Hematopoietic multipotent progenitor cell treated with erythropoietin and hydrocortisone succinate and interleukin-3 and kit ligand, for 4 days (in vitro differentiated cells): Measurements from ENCODE around the gene ERC2.

Experiments used
- DNase-seq: peaks from one replicate; pipeline ENCODE4 v3.0.0-alpha.2; 2015

ERC2 gene

GRCh38 chr3:55774856-55775255 is 693.4 kb downstream of the ERC2 start:
- DNase-seq = no peak

DNA sequence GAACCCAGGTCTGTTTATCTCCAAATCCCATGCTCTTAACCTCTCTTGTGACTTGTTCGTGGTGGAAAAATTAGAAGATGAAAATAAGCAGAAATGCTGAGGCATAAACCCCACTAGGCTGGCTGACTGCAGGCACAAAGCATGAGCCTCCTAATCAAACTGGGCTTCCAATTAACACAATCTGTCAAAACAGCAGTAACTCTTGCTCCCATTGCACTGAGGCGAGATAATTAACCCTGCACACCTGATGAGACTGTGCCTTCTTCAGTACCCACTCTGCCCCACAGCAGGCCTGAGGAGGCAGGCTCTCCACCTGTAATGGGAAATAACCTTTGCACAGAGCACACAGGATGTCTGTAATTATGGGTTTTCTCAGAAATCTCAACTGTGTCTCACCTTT is 696.8 kb downstream of the ERC2 start:
- DNase-seq = no peak

DNA sequence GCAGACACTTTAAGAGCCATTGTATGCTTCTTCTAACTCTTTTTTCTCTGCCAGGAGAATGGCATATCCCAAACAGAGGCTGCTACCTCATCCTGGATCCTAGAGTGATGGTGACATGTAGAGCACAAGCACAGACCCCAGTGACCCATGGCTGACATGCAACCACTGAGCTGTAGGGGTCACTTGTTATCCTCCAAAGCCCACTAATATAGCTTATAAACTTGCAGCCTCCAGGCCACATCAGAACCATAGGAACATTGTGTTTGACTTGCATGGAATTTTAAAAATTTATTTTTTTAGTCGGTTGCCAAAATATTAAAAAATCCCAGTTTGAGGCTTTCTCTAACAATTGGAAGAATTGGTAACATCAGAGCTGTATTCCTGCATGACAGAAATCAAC is 698.2 kb downstream of the ERC2 start:
- no peak for DNase-seq

DNA sequence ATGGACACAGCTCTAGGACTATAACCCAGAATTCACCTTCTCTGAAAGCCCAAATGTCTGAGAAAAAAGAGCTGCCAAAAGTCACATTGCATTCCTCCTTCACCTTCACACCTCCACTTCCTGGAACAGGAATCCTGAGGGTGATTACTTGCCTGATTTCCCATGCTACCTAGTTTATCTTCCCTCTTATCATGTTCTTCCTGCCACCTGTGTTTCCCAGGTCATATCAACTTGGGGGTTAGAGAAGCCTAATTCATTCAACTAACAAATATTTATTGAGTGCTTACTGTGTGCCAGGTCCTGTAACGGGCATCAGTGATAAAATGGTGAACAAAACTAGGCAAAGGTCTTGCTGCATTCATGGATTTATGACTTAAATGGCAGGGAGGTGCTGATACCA is 701.5 kb downstream of the ERC2 start:
- DNase-seq = no peak

DNA sequence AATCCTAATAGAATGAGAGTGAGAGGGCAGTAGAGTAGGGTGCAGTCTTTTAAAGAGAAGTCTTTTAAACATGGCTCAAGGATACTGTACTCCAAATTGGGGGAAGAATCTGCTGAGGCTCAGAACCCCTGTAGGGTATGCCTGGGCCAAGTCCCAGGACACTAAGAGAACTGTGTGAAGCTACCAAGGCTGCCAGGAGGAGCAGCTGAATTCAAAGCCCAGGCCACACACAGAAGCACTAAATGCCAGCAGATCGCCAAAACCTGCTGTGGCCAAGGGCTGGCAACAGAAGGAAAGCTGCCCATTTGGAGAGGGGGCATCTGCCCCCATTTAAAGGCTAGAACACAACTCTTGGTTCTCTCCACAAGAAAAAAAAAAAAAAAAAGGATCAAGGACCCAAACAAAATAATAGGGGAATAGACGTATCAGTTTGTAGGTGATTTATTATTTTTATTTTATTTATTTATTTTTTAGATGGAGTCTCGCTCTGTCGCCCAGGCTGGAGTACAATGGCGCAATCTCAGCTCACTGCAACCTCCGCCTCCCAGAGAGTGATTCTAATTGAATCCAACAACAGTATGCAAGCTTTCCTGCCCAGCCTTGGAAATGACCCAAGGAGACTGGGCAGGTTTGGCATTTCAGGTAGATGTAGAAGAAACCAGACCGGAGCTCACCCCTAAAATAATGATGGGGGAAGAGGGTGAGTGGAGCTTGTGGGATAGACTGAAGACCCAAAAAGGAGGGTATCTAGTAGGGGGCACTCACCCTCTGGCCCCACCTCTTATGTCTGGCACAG is 702.2 kb downstream of the ERC2 start:
- no peak for DNase-seq

DNA sequence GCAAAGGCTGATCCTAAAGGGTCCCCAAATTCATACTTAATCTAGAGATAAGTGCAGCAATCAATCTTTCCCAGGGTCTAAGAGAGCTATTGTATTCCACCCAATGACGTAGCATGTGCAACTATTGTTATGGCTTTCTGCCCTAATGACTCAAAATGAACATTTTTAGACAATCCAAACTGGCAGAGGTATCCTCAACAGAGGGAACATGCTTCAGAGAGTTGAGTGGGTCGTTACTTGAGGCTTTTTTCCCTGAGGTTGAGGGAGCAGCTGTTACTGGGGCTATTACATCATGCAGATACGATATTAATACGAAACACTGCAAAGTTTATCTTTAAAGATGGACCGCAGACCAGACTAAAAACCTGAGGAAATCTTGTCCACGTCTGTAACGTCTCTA is 702.9 kb downstream of the ERC2 start:
- no peak for DNase-seq

DNA sequence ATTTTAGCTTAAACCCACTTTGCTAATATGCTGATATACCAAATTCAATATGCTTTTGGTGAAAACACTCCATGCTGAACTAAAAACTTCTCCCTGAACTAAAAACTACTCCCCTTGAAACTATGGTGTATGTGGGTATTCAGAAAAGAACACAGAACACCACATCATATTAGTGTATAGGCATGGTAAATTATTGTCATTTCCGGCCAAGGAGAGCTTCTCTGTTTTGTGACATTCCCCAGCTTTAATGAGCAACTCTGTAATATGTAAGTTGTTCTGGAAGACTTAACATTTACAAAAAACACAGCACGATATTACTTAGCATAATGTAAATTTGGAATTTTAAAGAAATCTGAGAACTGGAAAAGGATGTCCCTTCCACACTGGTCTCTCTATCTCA is 711.3 kb downstream of the ERC2 start:
- DNase-seq = no peak

DNA sequence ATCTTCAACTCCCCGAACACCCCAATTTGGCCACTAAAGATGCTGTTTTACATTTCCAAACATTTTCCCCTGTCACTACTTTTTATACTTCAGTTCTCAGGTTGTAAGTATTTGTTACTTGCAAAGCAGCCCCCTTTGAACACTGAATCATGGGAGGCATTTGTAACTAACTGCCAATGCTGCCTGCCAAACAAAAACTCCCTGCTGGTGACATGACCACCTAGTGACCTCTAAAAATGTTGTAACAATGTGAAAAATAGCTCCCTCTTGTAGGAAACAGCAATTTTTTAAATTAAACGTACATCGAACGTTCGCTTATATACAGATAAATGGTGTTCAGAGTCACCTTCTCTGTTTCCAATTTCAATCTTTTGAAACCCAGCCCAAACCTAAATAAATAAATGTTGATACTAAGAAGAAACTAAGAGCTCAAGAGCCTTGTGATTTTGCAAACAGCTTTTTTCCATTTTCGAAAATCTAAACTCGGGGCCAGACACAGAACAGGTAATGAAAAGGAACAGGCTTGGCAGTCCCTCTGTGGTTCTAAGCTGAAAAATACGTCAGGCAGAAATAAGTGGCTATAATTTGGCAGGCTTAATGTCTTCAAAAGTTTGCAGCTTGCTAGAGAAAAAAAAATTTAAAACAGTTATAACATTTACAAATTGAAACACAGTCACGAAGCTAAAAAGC is 712.6 kb downstream of the ERC2 start:
- no peak for DNase-seq

DNA sequence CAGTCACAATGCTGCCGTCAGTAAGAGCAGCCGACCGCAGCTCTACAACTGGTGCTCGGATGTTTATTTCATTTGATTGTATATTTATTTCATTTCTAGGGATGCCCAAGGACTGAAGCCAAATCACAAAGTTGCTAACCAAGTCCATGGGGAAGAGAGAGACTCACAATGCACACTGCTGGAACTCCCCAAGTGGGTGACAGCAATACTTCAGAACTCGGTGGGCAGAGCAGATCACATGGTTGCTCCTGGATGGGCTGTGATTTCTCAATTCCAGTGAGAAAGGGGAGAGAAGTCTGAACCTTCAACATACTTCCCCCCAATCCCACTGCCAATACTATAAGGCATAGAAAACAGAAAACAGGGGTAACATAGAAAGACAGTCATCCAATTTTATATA is 715.4 kb downstream of the ERC2 start:
- DNase-seq = no peak

DNA sequence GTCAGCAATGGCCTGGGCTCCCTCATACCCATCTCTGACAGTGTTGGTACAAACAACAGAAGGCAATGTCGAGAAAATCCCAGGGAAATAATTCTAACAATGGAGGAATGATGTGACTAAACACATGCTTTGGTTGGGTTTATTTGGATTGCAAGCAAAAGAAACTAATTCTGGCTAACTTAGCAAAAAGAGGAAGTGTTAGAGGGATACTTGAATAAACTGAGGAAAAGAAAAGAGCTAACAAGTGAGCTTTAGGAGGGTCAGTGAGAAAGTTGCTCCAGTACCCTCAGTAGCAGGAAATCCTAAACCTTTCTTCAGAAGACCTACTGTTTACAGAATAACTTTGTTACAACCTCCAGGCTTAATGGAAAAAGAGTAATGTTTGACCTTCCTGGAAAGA is 716.5 kb downstream of the ERC2 start:
- DNase-seq = no peak

- no peak for DNase-seq
These were observed 717.7 kb downstream of the ERC2 start for GRCh38 chr3:55750525-55750924.

- DNase-seq = no peak
These were observed 719.2 kb downstream of the ERC2 start for GRCh38 chr3:55749036-55749435.

DNA sequence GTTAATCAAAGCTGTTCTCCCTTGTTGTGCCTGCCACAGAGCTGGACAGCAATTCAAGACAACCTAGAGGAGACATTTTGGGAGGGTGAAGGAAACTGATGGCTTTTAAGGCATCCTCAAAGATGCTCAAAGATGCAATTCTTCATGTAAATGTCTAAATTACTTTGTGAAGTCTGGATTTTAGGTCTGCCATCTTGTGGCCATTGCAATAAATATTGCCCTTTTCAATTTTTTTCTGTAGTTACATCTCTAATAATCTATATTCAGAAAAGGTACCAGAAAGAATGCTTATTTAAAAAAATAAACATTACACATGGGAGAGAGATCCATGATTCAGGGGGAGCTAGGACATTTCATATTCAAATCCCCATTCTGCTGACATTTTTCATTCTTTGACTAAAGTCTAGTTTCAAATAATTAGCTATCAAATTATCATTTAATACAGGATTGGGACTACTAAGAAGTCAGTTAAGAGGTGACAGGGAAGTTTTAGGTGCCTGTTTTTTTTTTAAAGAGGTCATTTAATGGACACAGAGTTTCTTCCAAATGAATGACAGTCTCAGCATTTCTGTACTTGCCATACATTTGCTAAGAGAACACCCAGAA is 721.4 kb downstream of the ERC2 start:
- peak; percentile 10 for DNase-seq

DNA sequence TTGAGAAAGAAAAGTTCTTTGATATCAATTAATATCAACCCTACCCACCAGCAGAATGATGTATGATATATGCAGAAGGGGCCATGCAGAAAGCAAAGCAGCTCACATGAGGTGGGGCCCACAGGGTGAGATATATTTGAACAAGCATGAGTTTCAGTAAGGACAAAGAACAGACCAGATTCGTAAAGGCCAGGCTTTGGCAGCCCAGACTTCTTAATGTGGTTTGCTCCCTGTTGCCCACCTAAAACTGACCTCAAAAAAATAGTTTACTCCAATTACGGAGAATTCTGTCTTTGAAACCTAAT is 725.5 kb downstream of the ERC2 start:
- DNase-seq = no peak

DNA sequence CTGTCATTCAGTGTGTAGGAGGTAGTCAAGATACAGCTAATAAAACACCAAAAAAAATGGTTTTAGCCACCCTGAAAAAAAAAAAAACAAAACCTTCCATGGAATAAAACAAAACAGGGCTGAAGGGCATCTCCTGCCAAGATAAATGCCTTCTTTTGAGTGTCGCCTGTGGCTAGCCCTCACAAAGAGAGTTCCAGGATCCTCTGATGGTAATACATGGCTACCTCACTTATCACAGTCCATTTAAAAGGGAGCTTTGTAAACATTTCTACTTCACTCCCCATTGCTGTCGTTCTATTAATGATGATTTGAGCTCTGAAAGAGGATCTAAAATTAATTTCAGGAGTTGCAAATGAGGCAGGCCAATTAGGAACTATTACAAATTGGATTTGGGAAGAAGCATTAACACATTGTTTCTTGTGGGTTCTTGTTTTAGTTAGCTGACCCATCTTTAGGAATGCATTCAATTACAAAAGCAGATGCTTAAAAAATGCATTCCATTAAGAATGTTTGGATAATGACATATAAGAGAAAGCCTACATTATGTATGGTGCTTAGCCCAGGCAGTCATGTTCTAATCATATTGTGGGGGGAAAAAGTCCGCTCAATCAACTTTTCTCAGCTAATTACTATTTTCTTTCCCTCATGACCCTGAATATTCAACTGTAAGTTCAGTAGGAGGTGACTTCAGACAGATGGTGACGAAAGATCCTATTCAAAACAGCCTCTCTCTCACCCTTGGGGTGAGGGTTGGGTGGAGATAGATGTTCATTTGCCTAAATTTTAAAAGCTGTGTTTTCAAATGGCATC is 726.0 kb downstream of the ERC2 start:
- no peak for DNase-seq

GRCh38 chr3:55737186-55737585 is 731.1 kb downstream of the ERC2 start:
- no peak for DNase-seq

- DNase-seq = no peak
These were observed 732.3 kb downstream of the ERC2 start for GRCh38 chr3:55735976-55736375.

GRCh38 chr3:55731741-55732140 is 736.5 kb downstream of the ERC2 start:
- DNase-seq = no peak

GRCh38 chr3:55729546-55729945 is 738.7 kb downstream of the ERC2 start:
- no peak for DNase-seq

GRCh38 chr3:55728461-55729100 is 739.7 kb downstream of the ERC2 start:
- DNase-seq = no peak

- no peak for DNase-seq
These were observed 741.8 kb downstream of the ERC2 start for GRCh38 chr3:55726501-55726775.

DNA sequence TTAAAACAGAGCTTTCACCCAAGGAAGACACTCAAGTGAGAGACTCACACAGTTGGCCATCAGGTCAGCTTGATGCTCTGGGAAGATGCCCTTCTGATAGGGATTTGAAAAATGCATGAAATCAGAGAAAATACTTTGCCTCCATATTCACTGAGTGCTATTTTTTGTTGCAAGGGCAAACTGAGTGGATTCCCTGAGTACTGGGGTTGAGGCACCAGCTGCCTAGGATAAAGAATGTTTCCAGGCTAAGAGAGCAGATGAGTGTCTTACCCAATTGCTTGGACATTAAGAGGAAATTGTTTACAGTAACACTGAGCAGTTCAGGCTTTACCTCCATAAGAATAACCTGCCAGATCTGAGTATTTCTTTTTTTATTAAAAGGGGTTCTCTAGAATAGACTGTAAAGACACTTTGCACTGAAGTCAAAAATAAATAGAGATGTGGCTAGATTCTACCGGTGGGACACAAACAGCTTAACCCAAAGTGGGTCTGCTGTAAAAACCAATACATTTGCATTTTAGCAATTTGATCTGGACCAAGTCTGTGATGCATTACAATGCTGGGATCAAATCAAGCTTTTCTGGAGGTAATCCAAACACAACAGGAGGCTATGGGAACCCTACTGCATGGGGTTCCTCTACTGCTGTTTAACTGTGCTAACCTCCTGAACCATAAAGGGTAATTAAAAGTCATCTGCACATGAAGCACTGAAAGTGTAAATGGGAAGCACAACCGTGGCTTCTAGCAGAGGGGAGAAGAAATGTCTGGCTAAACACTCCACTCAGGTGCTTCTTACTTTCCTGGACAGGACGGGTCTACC is 742.4 kb downstream of the ERC2 start:
- no peak for DNase-seq
